HL-60/S4 treated with retinoic acid at 250 ng/mL for 4 days and 3 days (cell line): ENCODE measurements around the gene ALPI.

Experiments
- in situ Hi-C: fragments of 300-500 bp; cut with MboI; formaldehyde crosslinking; loops from 2 replicates; pipeline ENCODE4 v1.7.0; 2022; ENCODE audit warnings: low sequenced_read_pairs

ALPI gene

DNA sequence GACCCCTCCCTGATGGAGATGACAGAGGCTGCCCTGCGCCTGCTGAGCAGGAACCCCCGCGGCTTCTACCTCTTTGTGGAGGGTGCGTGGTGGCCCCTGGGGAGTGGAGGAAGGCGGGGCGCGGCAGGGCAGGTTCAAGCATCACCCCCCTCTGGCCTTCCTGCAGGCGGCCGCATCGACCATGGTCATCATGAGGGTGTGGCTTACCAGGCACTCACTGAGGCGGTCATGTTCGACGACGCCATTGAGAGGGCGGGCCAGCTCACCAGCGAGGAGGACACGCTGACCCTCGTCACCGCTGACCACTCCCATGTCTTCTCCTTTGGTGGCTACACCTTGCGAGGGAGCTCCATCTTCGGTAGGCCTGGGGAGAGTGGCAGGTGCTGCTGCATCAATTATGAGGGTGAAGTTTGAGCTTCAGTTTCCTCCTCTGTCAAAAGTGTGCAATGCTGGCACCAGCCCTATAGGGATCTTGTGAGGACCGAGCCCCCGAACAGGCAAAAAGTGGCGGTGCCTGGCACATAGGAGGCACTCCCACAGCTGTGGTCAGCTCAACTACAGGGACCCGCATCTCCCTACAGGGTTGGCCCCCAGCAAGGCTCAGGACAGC, 2.2 kb downstream of the ALPI start:
- in situ Hi-C loops: no loop called here

DNA sequence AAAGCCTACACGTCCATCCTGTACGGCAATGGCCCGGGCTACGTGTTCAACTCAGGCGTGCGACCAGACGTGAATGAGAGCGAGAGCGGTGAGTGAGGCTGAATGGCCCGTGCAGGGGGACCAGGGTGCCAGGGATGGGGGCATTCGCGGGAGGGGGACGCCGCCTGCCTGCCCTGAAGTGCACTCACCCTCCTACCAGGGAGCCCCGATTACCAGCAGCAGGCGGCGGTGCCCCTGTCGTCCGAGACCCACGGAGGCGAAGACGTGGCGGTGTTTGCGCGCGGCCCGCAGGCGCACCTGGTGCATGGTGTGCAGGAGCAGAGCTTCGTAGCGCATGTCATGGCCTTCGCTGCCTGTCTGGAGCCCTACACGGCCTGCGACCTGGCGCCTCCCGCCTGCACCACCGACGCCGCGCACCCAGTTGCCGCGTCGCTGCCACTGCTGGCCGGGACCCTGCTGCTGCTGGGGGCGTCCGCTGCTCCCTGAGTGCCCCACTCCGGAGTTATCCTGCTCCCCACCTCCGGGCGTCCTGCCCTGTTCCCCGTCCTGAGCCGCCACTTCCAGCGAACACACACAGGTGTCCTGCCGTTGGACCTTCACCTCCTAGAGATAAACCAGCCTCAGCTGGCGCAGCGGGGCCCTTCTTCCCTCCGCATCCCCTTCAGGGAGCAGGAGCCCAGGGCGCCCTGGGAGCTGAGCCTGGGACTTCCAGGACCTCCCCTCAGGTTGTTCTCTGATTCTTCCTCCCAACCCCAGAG, 2.9 kb downstream of the ALPI start:
- in situ Hi-C loops: no loop called here

DNA sequence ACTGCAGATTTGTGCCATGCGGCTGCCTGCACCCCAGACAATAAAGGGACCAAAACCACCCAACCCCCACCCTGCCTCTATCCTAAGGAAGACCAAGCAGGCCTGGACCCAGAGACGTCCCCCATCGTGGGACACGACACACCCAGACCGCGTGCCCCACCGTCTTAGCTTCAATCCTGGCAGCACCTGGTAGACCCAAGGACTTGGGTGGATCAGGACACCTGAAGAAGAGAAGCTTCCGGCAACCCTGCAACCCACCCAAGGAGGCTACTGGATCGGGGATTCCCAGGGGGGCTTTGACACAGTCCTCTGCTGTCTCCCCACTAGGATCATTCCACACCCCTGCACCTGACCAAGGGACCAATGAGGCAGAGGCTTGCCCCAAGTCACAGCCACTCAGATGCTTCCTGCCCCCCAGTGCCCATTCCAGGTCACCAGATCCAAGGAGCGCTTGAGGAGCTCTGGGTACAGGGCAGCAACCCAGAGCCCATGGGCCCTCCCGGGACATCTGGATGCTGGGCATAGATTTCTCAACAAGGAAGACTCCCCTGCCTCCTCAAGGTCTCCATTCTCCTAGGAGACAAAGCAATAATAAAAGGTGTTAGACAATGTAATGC, 3.6 kb downstream of the ALPI start:
- in situ Hi-C loops: no loop called here

DNA sequence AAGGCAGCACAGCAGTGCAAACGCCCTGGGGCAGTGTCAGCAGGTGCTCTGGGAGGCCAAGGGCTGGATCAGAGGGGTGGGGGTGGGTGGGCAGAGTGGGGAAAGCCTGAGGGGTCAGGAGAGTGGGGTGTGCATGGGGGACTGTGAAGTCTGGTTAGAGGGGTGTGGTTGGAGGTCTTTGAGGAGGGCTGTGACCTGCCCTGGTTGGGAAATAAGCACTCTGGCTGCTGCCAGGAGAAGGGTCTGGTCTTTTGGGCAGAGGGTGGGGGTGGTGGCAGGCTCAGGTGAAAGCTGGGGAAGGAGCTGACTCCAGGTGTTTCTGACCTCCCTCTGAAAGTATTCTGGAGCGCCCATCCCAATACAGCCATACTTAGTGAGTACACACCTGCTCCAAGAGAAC, 4.2 kb downstream of the ALPI start:
- in situ Hi-C loops: no loop called here

DNA sequence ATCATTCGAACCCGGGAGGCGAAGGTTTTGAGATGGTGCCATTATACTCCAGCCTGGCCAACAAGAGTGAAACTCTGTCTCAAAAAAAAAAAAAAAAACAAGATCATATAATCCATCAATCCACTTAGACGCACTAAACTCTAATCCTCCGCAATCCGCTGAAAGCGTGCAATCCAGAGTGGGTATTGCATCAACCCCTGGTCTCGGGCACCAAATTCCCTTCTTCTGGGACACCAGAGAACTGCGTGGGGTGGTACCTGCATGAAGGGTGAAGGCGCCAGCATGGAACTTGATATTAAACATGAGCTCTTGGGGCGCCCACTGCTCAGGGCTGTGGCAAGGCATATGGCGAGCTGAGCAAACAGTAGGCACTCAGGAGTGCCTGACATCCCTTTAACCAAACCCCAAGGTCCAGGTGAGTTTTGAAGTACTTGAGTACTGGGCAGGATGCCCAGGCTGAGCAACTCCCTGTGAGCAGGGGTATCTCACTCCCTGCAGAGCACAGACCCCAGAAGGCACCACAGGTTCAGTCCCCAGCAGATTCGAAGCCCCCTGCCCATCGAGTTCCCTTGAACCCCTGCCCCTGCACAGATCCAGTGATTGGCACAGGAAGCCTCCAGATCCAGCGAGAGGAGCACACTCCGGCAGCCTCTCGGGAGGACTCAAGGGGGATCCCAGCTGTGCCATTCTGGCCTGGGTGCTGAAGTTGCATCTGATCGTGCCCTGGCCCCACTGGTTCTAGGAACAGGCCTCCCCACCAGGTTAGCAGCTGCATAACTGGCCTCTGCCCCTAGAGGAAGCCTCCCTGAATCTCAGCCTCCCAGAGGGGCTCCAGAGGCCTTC, 8.0 kb downstream of the ALPI start:
- in situ Hi-C loops: no loop called here

DNA sequence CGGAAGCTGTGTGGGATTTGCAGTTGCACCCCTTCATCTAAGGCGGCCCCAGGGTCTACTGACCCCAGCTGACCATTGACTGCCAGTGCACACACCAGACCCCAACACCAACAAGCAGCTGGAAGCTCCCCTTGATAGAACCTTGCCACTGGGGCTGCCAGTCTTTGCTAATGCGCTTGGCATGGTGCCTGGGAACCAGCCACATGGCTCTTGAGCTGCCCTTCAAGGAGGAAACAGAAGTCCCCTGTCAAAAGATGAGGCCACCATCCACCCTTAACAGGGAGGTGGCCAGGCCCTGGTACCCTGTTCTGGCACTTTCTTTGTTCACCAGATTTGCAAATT, 8.6 kb downstream of the ALPI start:
- in situ Hi-C loops: no loop called here

DNA sequence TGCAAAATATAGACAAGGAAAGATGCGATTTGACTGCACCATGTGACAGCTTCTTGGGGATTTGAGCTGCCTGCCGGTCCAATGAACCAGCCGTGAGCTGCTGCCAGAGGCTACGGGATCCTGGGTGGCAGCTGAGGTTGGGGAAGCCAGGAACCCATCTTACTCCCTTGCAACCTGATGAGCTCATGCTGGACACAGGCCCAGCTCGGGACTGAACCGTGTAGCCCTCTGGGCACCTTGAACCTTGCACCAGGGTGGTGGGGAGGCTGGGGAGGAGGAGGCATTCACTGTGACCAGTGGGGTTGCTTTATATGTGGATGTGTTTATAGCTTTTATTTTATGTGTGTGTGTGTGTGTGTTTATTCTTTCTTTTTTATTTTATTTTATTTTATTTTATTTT, 9.1 kb downstream of the ALPI start:
- in situ Hi-C loops: no loop called here

DNA sequence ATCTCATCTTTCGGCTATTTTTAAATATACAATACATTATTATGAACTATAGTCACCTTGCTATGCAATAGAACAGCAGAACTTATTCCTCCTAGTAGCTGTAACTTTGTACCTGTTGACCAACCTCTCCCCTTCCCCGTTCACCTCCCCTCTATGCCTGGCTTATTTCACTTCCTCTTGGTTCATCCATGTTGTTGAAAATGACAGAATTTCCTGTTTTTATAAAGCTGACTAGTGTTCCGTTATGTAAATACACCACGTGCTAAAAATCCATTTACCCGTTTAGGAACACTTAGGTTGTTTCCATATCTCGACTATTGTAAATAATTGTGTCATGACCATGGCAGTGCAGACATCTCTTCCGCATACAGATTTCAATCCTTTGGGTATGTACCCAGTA, 10.3 kb downstream of the ALPI start:
- in situ Hi-C loops: no loop called here

DNA sequence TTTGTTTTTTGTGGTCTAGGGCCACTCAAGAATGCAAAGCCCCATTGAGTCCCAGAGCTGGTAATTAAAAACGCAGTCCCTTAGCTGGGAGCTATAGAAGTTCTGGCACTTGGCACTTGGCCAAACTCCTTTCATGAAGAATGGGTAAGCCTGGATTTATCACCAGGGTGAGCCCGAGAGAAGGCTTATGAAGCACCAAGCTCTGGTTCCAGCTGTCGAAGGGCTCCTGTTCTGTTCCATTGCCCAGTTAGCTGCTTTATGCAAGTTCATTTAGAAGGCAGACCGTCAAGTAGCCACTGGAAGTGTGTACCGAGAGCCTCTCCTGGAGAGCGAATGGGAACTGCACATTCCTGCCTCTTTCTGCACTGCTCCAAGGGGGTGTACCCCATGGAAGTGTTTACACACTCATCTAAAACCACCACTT, 17.5 kb downstream of the ALPI start:
- in situ Hi-C loops: no loop called here

DNA sequence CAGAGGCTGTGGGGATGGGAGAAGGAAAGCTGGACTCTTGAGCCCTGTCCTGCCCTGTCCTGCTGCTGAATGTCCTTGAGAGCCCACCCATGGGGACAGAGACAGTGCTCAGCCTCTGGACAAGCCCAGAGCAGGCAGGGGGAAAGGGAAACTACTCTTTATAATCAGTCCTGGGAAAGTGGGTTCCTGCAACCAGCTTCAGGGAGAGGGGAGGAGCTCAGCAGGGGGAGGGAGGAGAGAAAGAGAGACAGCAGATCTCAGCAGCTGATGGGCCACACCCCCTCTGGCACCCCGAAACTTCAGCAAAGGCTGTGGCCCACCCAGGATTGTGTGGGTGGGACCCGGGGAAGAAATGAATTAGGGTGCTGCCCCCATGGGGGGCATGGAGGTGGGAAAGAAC, 20.1 kb downstream of the ALPI start:
- in situ Hi-C loops: no loop called here

DNA sequence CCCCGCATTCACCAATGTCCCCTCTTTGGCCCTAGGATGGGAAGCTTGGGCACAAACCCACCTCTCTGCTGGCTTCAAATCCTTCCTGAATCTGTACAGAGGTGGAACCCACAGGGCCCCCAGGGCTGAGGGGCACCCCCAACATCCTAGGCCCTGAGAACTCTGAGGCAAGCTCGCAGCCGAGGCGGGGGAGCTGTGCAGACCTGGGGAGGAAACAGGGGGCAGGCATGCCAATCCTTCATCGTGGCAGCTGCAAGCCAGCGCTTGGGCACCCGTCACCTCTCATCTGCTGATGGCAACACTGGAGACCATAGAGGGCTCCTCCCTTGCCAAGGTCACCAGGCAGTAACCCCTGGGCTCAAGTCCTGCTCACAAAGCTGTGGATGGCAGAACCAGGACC, 20.8 kb downstream of the ALPI start:
- in situ Hi-C loops: no loop called here

DNA sequence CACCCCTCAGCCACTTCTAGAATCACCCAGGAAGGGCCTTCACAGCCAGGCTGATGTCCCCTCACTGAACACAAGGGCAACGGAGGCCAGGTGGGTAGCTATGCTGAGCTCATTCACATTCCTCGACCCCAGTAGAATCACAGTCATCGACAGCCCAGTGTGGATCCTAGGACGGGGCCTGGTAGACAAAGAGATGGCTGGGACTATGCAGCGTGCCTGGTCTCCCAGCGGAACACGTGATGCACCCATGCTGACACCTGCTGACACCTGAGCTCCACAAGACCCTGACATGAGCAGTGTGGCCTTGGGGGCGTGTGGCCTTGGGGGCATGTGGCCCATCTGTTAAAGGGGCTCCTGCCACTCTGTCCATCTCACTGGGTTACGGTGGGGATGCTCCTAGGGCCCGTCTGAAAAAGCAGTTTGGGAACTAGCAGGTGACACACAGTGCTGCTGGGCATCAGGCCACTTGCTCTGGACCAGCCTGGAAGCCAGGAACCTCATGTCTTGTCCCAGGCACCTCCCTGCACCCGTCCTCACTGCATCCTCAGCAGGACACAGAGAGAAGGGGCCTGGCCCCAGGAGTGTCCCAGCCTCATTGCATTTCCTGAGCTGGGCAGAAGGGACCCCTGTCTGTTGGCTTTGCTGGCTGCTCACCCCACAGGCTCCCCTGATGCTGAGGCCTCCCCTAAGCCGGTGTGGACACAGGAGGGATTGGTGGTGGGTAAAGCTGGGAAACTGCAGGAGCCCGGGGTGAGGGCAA, 22.0 kb downstream of the ALPI start:
- in situ Hi-C loops: no loop called here

DNA sequence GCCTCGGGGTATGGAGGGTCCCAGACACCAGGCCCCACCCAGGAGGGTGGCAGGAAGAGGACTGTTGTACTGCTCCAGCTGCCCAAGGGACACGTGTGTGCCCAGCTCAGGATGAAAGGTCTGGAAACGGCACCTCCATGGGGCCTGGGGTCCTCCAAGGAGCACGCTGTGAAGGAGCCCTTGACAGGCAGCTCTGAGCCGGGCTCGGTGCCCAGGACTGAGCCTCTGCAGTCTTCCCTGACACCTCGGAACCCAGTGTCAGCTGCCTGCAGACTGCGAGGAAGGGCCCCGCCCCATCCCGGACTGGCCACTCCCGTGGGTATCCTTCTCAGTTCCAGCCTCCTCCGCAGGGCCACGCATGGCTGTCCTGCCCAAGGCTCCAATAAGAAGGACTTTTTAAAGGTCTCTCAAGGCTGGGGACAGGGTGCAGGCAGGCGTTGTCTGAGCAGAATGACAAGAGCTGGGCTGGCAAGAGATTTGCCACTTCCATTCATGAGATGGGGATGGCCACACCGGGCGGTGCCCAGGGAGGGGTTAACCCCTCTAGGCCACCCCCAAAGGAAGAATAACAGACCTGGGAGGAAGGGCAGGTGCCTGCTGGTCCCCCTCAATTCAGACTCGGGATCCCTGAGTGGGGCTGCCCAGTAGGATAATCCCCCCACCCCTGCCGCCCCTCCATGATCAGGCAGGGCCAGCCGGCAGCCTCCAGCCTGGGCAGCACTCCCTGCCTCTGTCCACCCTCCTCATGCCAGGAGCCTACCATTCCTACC, 22.8 kb downstream of the ALPI start:
- in situ Hi-C loops: no loop called here

DNA sequence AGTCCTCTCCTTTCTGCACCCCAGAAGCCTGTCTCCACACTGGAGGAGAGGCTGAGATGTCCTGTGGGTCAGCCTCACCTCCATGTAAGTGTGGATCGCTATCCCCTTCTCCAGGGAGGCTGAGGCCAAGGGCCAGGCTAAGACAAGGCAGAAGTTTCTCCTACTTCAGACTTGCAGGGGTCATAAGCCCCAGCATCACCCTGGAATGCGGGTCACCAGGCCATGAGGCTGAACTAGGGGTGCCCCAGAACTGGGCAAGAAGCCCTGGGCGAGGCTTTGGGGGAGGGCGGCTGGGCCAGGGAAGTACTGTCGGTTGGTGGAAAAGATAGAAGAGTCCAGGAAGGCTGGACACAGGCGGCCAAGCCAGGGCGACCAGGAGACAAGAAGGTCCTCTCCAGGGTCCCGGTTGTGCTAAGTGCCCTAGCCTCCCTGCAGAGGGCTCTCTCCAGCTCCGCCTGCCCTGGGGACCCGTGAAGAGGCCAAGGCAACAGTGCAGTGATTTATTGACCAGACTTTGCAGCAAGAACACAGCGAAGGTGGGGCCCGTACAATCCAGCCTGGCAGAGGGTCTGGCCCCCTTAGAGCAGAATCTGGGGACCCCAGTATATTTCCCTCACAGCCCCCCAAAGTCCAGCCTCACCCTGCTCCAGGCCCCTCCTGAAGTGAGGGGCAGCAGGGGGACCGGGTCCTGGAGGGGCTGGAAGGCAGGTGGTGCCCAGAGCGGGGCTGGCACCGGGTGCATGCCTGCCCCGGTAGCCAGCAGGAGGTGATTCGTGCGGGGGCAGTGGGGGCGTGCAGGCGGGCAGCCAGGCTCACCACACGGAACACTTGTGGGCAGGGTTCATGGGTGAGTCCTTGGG, 23.6 kb downstream of the ALPI start:
- in situ Hi-C loops: no loop called here

DNA sequence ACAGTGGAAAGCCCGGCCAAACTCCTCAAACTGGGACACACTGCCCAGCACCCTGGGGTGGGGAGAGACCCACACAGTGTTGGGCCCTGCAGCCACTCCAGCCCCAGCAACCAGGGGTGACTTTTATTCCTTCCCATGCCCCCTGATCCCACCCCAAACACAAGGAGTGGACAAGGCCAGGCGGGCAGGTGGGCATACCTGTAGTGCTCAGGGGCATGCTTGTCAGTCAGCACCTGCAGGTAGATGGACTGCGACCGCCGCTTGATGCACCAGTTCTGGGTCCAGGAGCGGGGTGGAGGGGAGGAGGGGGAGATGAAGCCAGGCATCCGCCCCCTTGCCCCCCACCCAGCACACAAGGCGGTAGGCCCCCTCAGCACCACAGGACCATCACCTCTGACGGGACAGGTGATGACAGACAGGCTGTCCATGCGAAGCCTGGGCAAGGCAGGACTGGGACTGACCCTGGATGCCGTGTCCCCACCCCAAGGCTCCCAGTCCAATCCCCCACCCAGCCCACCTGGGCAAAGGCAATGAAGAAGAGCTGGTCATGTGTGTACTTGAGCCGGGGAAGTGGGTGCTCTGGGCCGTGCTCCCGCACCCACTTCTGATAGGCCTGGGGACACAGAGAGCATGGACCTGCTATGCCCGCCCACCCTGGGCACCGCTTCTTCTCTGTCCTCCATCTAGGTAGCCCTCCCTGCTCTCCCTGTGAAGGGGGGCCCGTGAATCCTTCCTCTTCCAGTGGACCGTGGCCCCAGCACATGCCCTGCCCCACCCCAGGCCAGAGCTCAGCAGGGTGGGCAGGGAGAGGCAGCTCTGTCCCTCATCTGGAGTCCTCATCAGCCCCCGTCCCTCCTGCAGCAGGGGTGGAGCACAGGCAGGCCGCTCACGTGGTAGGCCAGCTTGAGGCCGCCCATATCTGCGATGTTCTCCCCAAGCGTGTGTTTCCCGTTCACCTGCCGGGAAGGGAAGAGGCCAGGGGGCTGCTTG, 24.5 kb downstream of the ALPI start:
- in situ Hi-C loops: no loop called here

DNA sequence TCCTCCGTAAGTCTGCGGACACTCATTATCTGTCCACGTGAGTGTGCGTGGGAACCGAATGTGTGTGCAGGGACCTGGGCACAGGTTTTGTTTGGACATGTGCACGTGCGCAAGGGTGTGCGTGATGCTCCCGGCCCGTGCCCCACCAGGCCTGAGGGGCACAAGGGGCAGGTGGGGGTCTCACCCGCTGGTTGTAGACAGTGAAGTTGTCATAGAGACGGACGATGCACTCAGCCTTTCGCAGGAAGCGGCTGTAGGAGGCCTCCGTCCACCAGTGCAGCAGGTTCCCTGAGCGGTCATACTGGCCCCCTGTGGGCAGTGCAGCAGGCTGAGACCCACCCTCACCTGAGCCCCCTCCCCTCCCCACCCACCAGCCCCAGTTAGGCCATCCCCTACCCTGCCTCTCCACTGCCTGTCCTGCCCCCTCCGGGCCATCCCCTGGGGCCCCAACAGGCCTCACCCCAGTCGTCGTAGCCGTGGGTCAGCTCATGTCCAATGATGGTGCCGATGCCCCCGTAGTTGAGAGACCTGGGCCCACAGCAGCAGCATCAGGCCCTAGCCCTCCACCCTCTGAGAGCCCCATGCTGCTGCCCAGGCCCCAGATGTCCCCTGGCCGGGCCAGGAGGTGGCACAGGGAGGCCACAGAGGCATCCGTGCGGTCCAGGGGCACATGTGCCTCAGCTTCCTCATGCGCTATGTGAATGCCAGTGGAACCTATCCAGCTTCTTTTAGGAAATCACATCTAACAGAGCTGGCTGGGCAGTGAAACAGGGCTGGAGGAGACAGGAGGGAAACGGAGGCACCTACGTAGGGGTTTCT, 25.6 kb downstream of the ALPI start:
- in situ Hi-C loops: no loop called here
